HG02970 (cell line): ENCODE results near the gene LLGL1.

Source experiments
- ATAC-seq: cut with Tn5 transposase; IDR thresholded peaks from one replicate; pipeline ENCODE4 v1.9.1; 2021; ENCODE audit warnings: mild to moderate bottlenecking, moderate library complexity, moderate number of reproducible peaks; ENCODE audit not compliant: unreplicated experiment, low FRiP score

Gene LLGL1

GRCh38 chr17:18263885-18264682, 38.6 kb downstream of the LLGL1 start:
- ATAC-seq = no peak

GRCh38 chr17:18267366-18267765, 41.9 kb downstream of the LLGL1 start:
- no peak for ATAC-seq

- no peak for ATAC-seq
These were observed 42.7 kb downstream of the LLGL1 start for GRCh38 chr17:18267927-18268711.

- no peak for ATAC-seq
These were observed 44.9 kb downstream of the LLGL1 start for GRCh38 chr17:18270046-18270931.

- no peak for ATAC-seq
These were observed 51.6 kb downstream of the LLGL1 start for GRCh38 chr17:18277076-18277475.

- no peak for ATAC-seq
These were observed 53.4 kb downstream of the LLGL1 start for GRCh38 chr17:18278867-18279266.

GRCh38 chr17:18280249-18280648, 54.8 kb downstream of the LLGL1 start:
- ATAC-seq = no peak

- ATAC-seq = no peak
These were observed 55.4 kb downstream of the LLGL1 start for GRCh38 chr17:18280766-18281371.

GRCh38 chr17:18281788-18282187, 56.4 kb downstream of the LLGL1 start:
- ATAC-seq = no peak

- ATAC-seq = no peak
These were observed 59.9 kb downstream of the LLGL1 start for GRCh38 chr17:18285296-18285695.

GRCh38 chr17:18291718-18292540, 66.5 kb downstream of the LLGL1 start:
- ATAC-seq = no peak
